Measurements from ENCODE around the gene TACC3. TPM values are rescaled to one million over a fixed set of nuclear protein-coding genes. Genes with fewer than 3 reads are reported as not detected.

The TACC3 gene
- total RNA-seq, 4 donors from 2014 or later, result 5.9 to 175 (median 23.1) TPM

DNA sequence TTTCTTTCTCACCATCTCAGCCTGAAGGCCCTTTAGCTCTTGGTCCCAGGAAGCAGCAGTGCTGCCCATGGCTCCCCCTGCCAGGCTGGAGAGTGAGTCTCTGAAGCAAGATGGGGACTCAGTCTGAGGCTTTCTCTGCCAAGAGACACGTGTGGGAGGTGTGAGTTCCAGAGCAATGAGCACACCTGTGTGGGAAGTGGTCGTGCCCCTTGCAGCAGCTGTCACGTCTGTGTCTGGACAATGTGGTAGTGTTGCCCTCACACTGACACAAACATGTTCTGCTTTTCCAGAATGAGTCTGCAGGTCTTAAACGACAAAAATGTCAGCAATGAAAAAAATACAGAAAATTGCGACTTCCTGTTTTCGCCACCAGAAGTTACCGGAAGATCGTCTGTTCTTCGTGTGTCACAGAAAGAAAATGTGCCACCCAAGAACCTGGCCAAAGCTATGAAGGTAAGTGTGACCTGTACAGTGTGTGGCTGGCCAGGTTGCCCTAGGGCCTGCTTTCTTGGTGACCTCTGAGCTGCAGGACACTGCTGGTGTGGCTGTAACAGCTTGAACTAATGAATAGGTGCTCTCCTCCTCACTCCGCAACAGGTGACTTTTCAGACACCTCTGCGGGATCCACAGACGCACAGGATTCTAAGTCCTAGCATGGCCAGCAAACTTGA, 1.9 kb downstream of the TACC3 start:
- intact Hi-C loops (cut with DNase I; ENCODE audit: low total_unique reads), result no loop called here
- H3K4me3 ChIP-seq, result peak overlapping the region in 1 of 4 donors; percentile 82

DNA sequence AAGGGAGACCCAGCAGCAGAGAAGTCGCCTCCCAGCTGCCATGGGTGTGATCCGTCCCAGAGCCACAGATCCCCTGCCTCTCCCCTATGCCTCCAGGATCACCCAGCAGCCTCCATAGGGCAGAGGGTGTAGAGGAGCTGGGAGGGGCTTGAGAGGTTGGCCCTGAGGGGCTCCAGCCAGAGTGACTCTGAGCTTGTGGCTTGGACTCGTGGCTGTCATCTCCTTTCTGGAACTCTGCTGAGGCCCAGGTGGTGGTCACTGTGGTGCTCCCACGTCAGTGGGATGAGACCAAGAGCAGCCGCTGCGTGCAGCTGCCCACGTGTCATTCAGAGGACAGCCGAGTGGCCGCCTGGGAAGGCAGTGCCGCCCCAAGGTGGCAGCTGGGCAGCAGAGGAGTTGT, 4.2 kb downstream of the TACC3 start:
- H3K9me3 ChIP-seq, result no peaks in the 10 kb centered on the region
- no peaks in the 10 kb centered on the region for H3K36me3 ChIP-seq
- peaks cover 6 to 33% (median 17%) of the 10 kb centered on the region in 4 donors for H3K4me1 ChIP-seq
- no peak overlapping the region for H3K4me3 ChIP-seq
- intact Hi-C loops (cut with DNase I; ENCODE audit: low total_unique reads), result loop anchor here (2.0 kb wide), 1 partner anchor 37 kb away; no protein-coding TSS in a partner anchor
- H3K27me3 ChIP-seq, result no peaks in the 10 kb centered on the region
- 90% methylated on average over 10 of the region's 10 CpGs; no CpG with 5 or more reads in 1 of the 2 donors for WGBS, 2 donors (ENCODE audit: low coverage in 1 of 2)
- H3K27ac ChIP-seq, result no peak overlapping the region
- in situ Hi-C loops (cut with MboI; ENCODE audit: low pct_ligation_motif_present in 1 of 4, low pct_unique_long_range_greater_than_20kb in 1 of 4, low sequenced_read_pairs in 3 of 4), result no loop called here
- DNase-seq, result no peak
- TF ChIP-seq POLR2AphosphoS5 (IDR thresholded peaks at IDR 0.05), result no peak
- TF ChIP-seq EP300 (IDR thresholded peaks at IDR 0.05; ENCODE audit: low read depth), result no peak
- no peak for TF ChIP-seq POLR2A (IDR thresholded peaks at IDR 0.05)
- TF ChIP-seq, protein P1, sequence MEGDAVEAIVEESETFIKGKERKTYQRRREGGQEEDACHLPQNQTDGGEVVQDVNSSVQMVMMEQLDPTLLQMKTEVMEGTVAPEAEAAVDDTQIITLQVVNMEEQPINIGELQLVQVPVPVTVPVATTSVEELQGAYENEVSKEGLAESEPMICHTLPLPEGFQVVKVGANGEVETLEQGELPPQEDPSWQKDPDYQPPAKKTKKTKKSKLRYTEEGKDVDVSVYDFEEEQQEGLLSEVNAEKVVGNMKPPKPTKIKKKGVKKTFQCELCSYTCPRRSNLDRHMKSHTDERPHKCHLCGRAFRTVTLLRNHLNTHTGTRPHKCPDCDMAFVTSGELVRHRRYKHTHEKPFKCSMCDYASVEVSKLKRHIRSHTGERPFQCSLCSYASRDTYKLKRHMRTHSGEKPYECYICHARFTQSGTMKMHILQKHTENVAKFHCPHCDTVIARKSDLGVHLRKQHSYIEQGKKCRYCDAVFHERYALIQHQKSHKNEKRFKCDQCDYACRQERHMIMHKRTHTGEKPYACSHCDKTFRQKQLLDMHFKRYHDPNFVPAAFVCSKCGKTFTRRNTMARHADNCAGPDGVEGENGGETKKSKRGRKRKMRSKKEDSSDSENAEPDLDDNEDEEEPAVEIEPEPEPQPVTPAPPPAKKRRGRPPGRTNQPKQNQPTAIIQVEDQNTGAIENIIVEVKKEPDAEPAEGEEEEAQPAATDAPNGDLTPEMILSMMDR (IDR thresholded peaks at IDR 0.05), result no peak

More for the DNA sequence above, 1.9 kb downstream of the TACC3 start:
- no peaks in the 10 kb centered on the region for H3K9me3 ChIP-seq
- peaks cover 12 to 52% (median 33%) of the 10 kb centered on the region in 4 donors for H3K4me1 ChIP-seq
- in situ Hi-C loops (cut with MboI; ENCODE audit: low pct_ligation_motif_present in 1 of 4, low pct_unique_long_range_greater_than_20kb in 1 of 4, low sequenced_read_pairs in 3 of 4), result no loop called here
- no peaks in the 10 kb centered on the region for H3K36me3 ChIP-seq
- no peaks in the 10 kb centered on the region for H3K27me3 ChIP-seq
- TF ChIP-seq EP300 (IDR thresholded peaks at IDR 0.05; ENCODE audit: low read depth) (no peak), POLR2AphosphoS5 (IDR thresholded peaks at IDR 0.05) (peak in 1 of 3 donors; percentile 31)
- H3K27ac ChIP-seq, result peak overlapping the region; percentile 71 to 99 (median 98)
- no peak for DNase-seq
- 63 to 82% methylated on average over 7 to 12 of the region's 12 CpGs for WGBS, 2 donors (ENCODE audit: low coverage in 1 of 2)

DNA sequence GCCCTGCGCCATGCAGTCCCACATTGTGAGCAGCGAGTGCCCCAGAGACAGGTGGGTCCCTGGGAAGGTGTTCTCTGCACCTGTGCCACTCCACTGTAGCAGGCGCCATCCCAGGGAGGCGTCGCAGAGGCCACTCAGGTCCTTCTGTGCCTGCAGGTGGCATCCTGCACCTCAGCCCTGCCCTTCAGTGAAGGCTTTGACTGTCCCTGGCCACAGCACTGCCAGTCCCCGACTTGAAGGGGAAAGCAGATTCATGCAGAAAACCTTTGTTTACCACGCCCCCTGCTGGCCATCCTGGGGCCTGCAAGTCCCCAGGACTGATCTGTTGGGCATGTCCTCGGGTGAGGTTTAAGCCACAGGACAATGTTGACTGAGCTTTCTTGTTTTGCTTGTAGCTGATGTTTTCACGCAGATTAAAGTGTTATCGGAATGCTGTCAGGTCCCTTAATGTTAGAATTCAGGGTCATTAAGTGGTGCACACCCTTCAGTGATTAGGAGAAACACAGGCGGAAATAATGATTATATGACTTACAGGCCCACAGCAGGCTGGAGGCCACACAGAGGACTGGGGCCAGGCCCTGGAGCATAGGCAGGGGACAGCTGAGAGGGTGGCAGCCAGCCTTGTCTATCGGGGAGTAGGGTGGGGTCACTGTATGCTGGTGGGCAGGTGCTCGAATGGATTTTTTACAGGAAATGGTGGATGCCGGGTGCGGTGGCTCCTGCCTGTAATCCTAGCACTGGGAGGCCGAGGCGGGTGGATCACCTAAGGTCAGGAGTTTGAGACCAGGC, 5.0 kb downstream of the TACC3 start:
- Histone ChIP-seq H3K27ac (peak overlapping the region; percentile 18 to 53 (median 30)), H3K4me3 (no peak overlapping the region), H3K27me3 (no peaks in the 10 kb centered on the region), H3K9me3 (no peaks in the 10 kb centered on the region), H3K36me3 (no peaks in the 10 kb centered on the region), H3K4me1 (peaks cover 6 to 33% (median 17%) of the 10 kb centered on the region in 4 donors)
- 36 to 47% methylated on average over 5 to 12 of the region's 17 CpGs for WGBS, 2 donors (ENCODE audit: low coverage in 1 of 2)
- TF ChIP-seq POLR2AphosphoS5 (IDR thresholded peaks at IDR 0.05) (no peak), POLR2A (IDR thresholded peaks at IDR 0.05) (no peak), EP300 (IDR thresholded peaks at IDR 0.05; ENCODE audit: low read depth) (no peak)
- TF ChIP-seq, protein P1 (IDR thresholded peaks at IDR 0.05), result peak; percentile 94 to 99 (median 98)
- DNase-seq, result peak; percentile 94
- in situ Hi-C loops (cut with MboI; ENCODE audit: low pct_ligation_motif_present in 1 of 4, low pct_unique_long_range_greater_than_20kb in 1 of 4, low sequenced_read_pairs in 3 of 4), result no loop called here
- intact Hi-C loops (cut with DNase I; ENCODE audit: low total_unique reads), result no loop called here

DNA sequence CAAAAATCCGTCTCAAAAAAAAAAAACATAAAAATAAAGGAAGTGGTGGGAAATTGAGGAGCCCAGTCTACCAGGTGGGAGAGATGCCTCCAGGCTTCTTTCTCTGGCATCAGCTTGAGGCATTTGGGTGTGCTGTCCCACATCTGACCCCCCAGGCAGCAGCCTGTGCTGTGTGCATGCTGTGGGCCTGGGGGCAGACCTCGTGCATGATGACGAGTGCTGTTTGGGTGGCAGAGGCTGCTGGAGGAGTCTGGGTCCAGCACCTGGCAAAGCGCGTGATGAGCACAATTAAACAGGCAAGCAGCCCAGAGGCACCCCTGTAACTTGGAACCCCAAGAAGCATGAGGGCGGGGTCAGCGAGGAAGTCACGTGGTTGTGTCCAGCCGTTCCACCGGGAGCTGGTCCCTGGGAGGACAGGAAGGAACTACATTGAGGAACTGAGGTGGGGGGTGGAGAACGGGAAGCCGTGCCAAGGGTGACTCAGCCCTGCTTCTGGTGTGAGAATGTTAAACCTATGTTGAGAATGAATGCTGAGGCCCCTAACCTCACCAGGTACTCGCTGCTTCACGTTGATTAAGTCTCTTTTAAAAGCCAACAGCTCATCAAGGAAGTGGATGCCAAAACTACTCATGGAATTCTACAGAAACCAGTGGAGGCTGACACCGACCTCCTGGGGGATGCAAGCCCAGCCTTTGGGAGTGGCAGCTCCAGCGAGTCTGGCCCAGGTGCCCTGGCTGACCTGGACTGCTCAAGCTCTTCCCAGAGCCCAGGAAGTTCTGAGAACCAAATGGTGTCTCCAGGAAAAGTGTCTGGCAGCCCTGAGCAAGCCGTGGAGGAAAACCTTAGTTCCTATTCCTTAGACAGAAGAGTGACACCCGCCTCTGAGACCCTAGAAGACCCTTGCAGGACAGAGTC, 6.1 kb downstream of the TACC3 start:
- in situ Hi-C loops (cut with MboI; ENCODE audit: low pct_ligation_motif_present in 1 of 4, low pct_unique_long_range_greater_than_20kb in 1 of 4, low sequenced_read_pairs in 3 of 4) (no loop called here), intact Hi-C loops (cut with DNase I; ENCODE audit: low total_unique reads) (loop anchor here (2.0 kb wide), 1 partner anchor 33 kb away; no protein-coding TSS in a partner anchor)
- 69 to 70% methylated on average over 1 to 17 of the region's 18 CpGs for WGBS, 2 donors (ENCODE audit: low coverage in 1 of 2)
- no peaks in the 10 kb centered on the region for H3K27me3 ChIP-seq
- H3K9me3 ChIP-seq, result no peaks in the 10 kb centered on the region
- H3K27ac ChIP-seq, result peak overlapping the region; percentile 39 to 53 (median 48)
- H3K4me3 ChIP-seq, result no peak overlapping the region
- no peaks in the 10 kb centered on the region for H3K36me3 ChIP-seq
- peak; percentile 54 for DNase-seq
- H3K4me1 ChIP-seq, result peaks cover 0 to 24% (median 8%) of the 10 kb centered on the region in 4 donors
- no peak for TF ChIP-seq POLR2AphosphoS5 (IDR thresholded peaks at IDR 0.05)
- no peak for TF ChIP-seq EP300 (IDR thresholded peaks at IDR 0.05; ENCODE audit: low read depth)
- TF ChIP-seq POLR2A (IDR thresholded peaks at IDR 0.05), result no peak
- TF ChIP-seq, protein P1 (IDR thresholded peaks at IDR 0.05), result no peak
